KOPT-K1 (cell line): ENCODE results near the gene SH2D3C.

Experiments
- H3K27ac ChIP-seq: fragments of 200-600 bp; sonication (generic); 2 replicates; pipeline ENCODE4 v1.5.1; 2016; ENCODE audit warnings: antibody characterized with exemption, mild to moderate bottlenecking, low read depth, low read length; ENCODE audit not compliant: poor library complexity, severe bottlenecking
- H3K36me3 ChIP-seq: fragments of 200-600 bp; sonication (generic); 2 replicates; pipeline ENCODE4 v1.5.1; 2017; ENCODE audit warnings: antibody characterized with exemption, mild to moderate bottlenecking, low read length, moderate library complexity; ENCODE audit not compliant: insufficient read depth
- H3K9me3 ChIP-seq: fragments of 200-600 bp; sonication (generic); 2 replicates; pipeline ENCODE4 v1.5.1; 2017; ENCODE audit warnings: antibody characterized with exemption, low read length, mild to moderate bottlenecking; ENCODE audit not compliant: insufficient read depth, poor library complexity, severe bottlenecking

The SH2D3C gene

GRCh38 chr9:127705577-127706379, 72.7 kb downstream of the SH2D3C start:
- Histone ChIP-seq H3K36me3 (no peaks in the 10 kb centered on the region), H3K27ac (no peak overlapping the region), H3K9me3 (no peaks in the 10 kb centered on the region)

- Histone ChIP-seq H3K27ac (no peak overlapping the region), H3K9me3 (no peaks in the 10 kb centered on the region), H3K36me3 (no peaks in the 10 kb centered on the region)
Observed at GRCh38 chr9:127703289-127703946, 75.0 kb downstream of the SH2D3C start.

- no peaks in the 10 kb centered on the region for H3K36me3 ChIP-seq
- H3K27ac ChIP-seq: no peak overlapping the region
- no peaks in the 10 kb centered on the region for H3K9me3 ChIP-seq
Observed at GRCh38 chr9:127700594-127701255, 77.7 kb downstream of the SH2D3C start.

- no peaks in the 10 kb centered on the region for H3K9me3 ChIP-seq
- H3K27ac ChIP-seq: no peak overlapping the region
- H3K36me3 ChIP-seq: no peaks in the 10 kb centered on the region
Observed at GRCh38 chr9:127700140-127700539, 78.3 kb downstream of the SH2D3C start.

- Histone ChIP-seq H3K27ac (no peak overlapping the region), H3K9me3 (no peaks in the 10 kb centered on the region), H3K36me3 (no peaks in the 10 kb centered on the region)
Observed at GRCh38 chr9:127698985-127699670, 79.3 kb downstream of the SH2D3C start.

- no peaks in the 10 kb centered on the region for H3K9me3 ChIP-seq
- no peaks in the 10 kb centered on the region for H3K36me3 ChIP-seq
- H3K27ac ChIP-seq: no peak overlapping the region
Observed at GRCh38 chr9:127698386-127698785, 80.1 kb downstream of the SH2D3C start.

GRCh38 chr9:127697575-127697974, 80.9 kb downstream of the SH2D3C start:
- Histone ChIP-seq H3K27ac (no peak overlapping the region), H3K9me3 (no peaks in the 10 kb centered on the region), H3K36me3 (no peaks in the 10 kb centered on the region)

GRCh38 chr9:127694890-127695720, 83.4 kb downstream of the SH2D3C start:
- Histone ChIP-seq H3K9me3 (no peaks in the 10 kb centered on the region), H3K27ac (no peak overlapping the region), H3K36me3 (no peaks in the 10 kb centered on the region)

- no peaks in the 10 kb centered on the region for H3K9me3 ChIP-seq
- H3K36me3 ChIP-seq: no peaks in the 10 kb centered on the region
- no peak overlapping the region for H3K27ac ChIP-seq
Observed at GRCh38 chr9:127693697-127694096, 84.8 kb downstream of the SH2D3C start.

- H3K27ac ChIP-seq: no peak overlapping the region
- no peaks in the 10 kb centered on the region for H3K9me3 ChIP-seq
- no peaks in the 10 kb centered on the region for H3K36me3 ChIP-seq
Observed at GRCh38 chr9:127693143-127693542, 85.3 kb downstream of the SH2D3C start.

- Histone ChIP-seq H3K27ac (no peak overlapping the region), H3K36me3 (no peaks in the 10 kb centered on the region), H3K9me3 (no peaks in the 10 kb centered on the region)
Observed at GRCh38 chr9:127692071-127692470, 86.4 kb downstream of the SH2D3C start.

GRCh38 chr9:127690735-127691134, 87.7 kb downstream of the SH2D3C start:
- no peaks in the 10 kb centered on the region for H3K36me3 ChIP-seq
- no peak overlapping the region for H3K27ac ChIP-seq
- H3K9me3 ChIP-seq: no peaks in the 10 kb centered on the region

GRCh38 chr9:127689329-127690000, 89.0 kb downstream of the SH2D3C start:
- Histone ChIP-seq H3K9me3 (no peaks in the 10 kb centered on the region), H3K36me3 (no peaks in the 10 kb centered on the region), H3K27ac (no peak overlapping the region)
